GM12875 (cell line): Measurements from ENCODE around the gene FAM98B.

Source experiments
- H3K4me3 ChIP-seq: one replicate; pipeline ENCODE4 v1.5.1; 2011; ENCODE audit warnings: low read depth, low read length, control low read depth
- TF ChIP-seq, protein P1 (sequence below): IDR thresholded peaks from 2 replicates; pipeline ENCODE4 v1.5.1; 2011; ENCODE audit warnings: low read depth, mild to moderate bottlenecking, control low read depth, inconsistent platforms, low read length, moderate library complexity, borderline replicate concordance; ENCODE audit not compliant: insufficient read depth

The FAM98B gene

DNA sequence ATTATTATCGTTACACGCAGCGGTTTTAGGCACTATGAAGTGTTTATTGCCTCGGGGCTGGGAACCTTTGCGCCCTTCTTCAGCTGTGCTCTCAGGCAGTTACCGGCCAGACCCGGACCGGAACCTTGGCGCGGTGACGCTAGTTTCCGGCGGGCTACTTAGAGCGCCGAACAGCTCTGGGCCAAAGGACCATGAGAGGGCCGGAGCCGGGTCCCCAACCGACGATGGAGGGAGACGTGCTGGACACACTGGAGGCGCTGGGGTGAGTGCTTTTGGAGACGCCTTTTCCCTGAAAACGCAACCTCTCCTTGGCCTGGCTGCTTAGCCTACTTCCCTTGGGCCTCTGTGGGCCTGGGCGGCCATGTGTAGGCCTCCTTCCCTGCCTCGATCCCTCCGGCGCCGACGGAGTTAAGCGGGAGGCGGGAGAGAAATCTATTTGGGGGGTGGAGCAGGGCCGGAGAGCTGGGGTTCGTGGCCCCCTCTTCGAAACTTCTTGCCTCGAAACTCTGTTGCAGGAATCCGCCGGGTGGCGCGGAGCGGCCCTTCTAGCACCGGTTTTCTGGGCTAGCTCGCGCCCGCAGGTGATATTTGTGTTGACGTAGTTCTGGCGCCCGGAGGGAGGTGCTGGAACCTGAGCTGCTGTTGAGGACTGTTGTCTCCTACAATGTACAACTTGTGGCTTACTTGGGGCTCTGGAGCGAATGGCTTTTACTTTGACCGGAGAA lies at the start of gene FAM98B:
FAM98B (plus strand) TSS at position 157 of the 725 bp plus-strand sequence; CDS start at position 192, 35 bp downstream.
- peak within 1 kb of the TSS; percentile 90 for H3K4me3 ChIP-seq
- TF ChIP-seq, protein P1, sequence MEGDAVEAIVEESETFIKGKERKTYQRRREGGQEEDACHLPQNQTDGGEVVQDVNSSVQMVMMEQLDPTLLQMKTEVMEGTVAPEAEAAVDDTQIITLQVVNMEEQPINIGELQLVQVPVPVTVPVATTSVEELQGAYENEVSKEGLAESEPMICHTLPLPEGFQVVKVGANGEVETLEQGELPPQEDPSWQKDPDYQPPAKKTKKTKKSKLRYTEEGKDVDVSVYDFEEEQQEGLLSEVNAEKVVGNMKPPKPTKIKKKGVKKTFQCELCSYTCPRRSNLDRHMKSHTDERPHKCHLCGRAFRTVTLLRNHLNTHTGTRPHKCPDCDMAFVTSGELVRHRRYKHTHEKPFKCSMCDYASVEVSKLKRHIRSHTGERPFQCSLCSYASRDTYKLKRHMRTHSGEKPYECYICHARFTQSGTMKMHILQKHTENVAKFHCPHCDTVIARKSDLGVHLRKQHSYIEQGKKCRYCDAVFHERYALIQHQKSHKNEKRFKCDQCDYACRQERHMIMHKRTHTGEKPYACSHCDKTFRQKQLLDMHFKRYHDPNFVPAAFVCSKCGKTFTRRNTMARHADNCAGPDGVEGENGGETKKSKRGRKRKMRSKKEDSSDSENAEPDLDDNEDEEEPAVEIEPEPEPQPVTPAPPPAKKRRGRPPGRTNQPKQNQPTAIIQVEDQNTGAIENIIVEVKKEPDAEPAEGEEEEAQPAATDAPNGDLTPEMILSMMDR: no peak

DNA sequence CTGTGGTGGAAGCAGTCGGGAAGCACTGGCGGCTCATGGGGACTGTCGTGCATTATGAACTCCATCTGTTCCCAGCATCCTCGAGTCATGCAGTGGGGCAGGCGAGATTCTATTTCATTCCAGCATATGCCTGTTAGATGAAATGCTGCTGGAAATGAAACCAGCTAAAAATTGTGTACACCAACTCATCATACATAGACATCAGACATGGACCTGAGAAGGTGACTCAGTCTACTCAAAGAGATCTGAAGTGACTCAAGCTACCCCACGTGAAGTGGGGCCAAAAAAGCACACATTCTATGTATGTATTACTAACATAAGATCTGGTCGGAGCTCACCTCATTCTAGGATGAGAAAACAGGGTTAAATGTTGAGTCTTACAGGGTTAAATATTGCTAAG lies 47.5 kb upstream of the FAM98B start:
- H3K4me3 ChIP-seq: no peak overlapping the region
- TF ChIP-seq, protein P1: no peak

DNA sequence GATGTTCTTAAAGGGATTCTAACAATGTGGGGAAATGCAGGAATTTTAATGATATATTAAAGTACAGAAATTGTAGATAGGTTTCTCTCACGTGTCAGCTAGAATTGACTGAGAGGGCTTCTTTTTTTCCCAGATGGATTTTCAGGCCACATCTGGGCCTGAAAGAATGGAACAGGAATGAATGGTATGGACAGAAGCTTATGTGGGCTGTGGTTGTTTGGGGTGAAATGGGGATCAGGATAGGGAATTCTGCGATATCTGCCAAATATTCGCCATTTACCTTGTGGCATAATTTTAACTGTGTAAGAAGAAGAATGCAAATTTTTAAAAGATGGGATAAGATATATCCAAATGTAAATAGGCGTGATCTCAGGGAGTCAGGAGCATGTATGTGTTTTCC lies 45.4 kb upstream of the FAM98B start:
- H3K4me3 ChIP-seq: no peak overlapping the region
- TF ChIP-seq, protein P1: no peak

DNA sequence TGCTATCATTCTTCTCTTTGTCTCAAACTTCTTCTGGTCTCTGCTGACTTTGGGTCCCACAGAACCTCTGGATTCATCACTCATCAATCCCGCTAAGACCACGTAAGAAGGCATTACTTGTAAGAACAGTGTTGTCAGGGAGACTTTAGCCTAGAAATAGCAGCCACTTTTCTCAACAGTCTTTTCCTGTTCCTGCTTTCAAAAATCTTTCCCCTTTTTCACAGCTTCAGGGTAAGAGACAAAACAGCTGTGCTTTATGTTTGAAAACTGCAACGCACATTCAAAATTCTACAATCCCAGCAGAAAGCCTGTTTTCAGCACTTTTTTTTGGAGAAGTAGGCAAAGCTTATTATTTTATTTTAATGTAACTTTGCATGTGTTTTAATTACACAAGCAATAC lies 42.0 kb upstream of the FAM98B start:
- TF ChIP-seq, protein P1: no peak
- H3K4me3 ChIP-seq: no peak overlapping the region

- H3K4me3 ChIP-seq: no peak overlapping the region
- TF ChIP-seq, protein P1: no peak
These were observed 41.5 kb upstream of the FAM98B start for GRCh38 chr15:38412466-38412865.

DNA sequence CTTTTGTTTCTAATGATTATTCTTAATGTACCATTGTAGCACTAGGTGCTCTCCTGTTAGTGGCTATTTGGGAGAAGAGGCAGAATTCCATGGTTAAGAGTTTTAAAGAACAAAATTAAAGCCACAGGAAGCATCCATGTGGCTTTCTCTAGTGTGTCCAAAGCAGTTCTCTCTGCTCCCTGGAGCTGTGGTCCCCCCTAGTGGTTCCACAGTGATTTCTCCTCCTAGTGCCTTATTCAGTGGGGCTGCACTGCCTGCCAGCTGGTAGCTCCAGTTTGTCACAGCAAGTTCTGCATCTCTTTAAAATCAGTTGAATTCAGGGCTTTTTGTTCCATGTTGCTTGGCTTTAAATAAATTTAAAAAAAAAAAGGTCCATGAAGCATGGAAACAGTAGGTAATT lies 39.6 kb upstream of the FAM98B start:
- no peak overlapping the region for H3K4me3 ChIP-seq
- TF ChIP-seq, protein P1: peak; percentile 43; the same call in 1 of the 2 replicates

DNA sequence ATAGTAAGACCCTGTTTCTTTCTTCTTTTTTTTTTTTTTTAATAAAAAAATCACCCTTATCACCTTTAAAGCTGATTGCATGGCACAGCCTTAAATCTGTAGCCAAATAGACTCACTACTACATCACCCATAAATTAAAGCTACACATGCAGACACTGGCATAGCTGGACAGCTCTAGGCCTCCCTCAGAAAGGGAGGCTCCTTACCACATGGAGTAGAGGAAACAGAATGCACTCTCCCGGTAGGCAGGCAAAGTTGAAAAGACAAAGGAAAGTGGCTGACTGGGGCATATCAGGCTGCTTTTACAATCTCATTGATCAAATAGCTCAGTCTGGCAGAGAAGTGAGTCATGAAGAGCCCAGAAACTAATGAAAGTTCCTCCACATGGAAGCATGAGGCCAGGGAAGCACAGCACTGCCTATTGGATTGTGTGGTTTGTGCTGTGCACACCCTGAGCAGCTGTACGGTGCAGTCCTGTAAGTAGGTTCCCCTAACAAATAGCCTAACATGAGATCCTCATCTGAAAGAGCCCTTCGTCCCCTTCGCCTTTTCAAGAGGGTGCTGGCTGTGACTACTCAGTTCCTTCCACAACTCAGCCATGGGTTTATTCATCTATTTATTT lies 32.7 kb upstream of the FAM98B start:
- TF ChIP-seq, protein P1: no peak
- no peak overlapping the region for H3K4me3 ChIP-seq
